PC-3 (cell line): Measurements from ENCODE around the gene LUZP4. TPM values are rescaled to one million over a fixed set of nuclear protein-coding genes. Genes with fewer than 3 reads are reported as not detected.
"Not testable (repeated sequence)": the region's sequence is repeated elsewhere in the genome, so short reads cannot be mapped to it uniquely, and the experiment has no call there.

Experiments
- ATAC-seq: fragments of 200-7000 bp; cut with Tn5 transposase; 2 replicates; pipeline ENCODE4 v1.9.1; 2020; ENCODE audit warnings: mild to moderate bottlenecking, moderate library complexity
- BruUV-seq: library from RNA; stranded (reverse); fragments of 400-500 nt; replicated peaks from 2 replicates; lab custom pipeline; 2021; lab: Mats Ljungman, UMichigan
- CTCF ChIA-PET: fragments of 300-600 bp; sonication (Branson Sonifier 250); formaldehyde crosslinking; loops from one replicate; lab custom pipeline; 2022; ENCODE audit warnings: antibody characterized with exemption; lab: Charles Lee
- POLR2A ChIA-PET: fragments of 300-600 bp; sonication (Branson Sonifier 250); formaldehyde crosslinking; loops from one replicate; lab custom pipeline; 2022; ENCODE audit warnings: antibody characterized with exemption; ENCODE audit not compliant: unreplicated experiment; lab: Charles Lee
- DNase-seq: peaks from one replicate; pipeline ENCODE4 v3.0.0-alpha.2; 2015
- H2AFZ ChIP-seq: fragments of 300-600 bp; sonication (generic); 2 replicates; pipeline ENCODE4 v1.6.0; 2016; ENCODE audit warnings: antibody characterized with exemption, low read length
- H3F3A ChIP-seq: fragments of 300-600 bp; sonication (generic); one replicate; pipeline ENCODE4 v1.6.0; 2017; ENCODE audit warnings: antibody characterized with exemption, low read length, control low read depth, mild to moderate bottlenecking; ENCODE audit not compliant: unreplicated experiment
- H3K27ac ChIP-seq: fragments of 300-600 bp; sonication (generic); 2 replicates; pipeline ENCODE4 v1.5.1; 2016; ENCODE audit warnings: mild to moderate bottlenecking, low read length
- H3K27me3 ChIP-seq: fragments of 300-600 bp; sonication (generic); 2 replicates; pipeline ENCODE4 v1.6.1; 2016; ENCODE audit warnings: low read length, mixed read lengths
- H3K36me3 ChIP-seq: fragments of 300-600 bp; sonication (generic); 2 replicates; pipeline ENCODE4 v1.6.1; 2016; ENCODE audit warnings: low read depth, mixed run types, low read length, mixed read lengths
- H3K4me1 ChIP-seq: fragments of 300-600 bp; sonication (generic); 2 replicates; pipeline ENCODE4 v1.5.1; 2016; ENCODE audit warnings: low read length; ENCODE audit not compliant: insufficient read depth
- H3K4me2 ChIP-seq: fragments of 300-600 bp; sonication (generic); 2 replicates; pipeline ENCODE4 v1.6.0; 2016; ENCODE audit warnings: low read length
- H3K4me3 ChIP-seq: fragments of 300-600 bp; sonication (generic); 2 replicates; pipeline ENCODE4 v1.5.1; 2016; ENCODE audit warnings: mild to moderate bottlenecking, low read length, mixed read lengths
- H3K79me2 ChIP-seq: fragments of 300-600 bp; sonication (generic); 2 replicates; pipeline ENCODE4 v1.6.1; 2017; ENCODE audit warnings: low read length, mixed read lengths
- H3K9ac ChIP-seq: fragments of 300-600 bp; sonication (generic); 2 replicates; pipeline ENCODE4 v1.6.0; 2016; ENCODE audit warnings: mild to moderate bottlenecking, low read length
- H3K9me2 ChIP-seq: fragments of 300-600 bp; sonication (generic); replicated peaks from 2 replicates; pipeline ENCODE4 v1.6.1; 2016; ENCODE audit warnings: mixed run types, low read length, mixed read lengths
- H3K9me3 ChIP-seq: fragments of 300-600 bp; sonication (generic); 2 replicates; pipeline ENCODE4 v1.6.1; 2016; ENCODE audit warnings: low read length, mixed read lengths
- H4K20me1 ChIP-seq: fragments of 300-600 bp; sonication (generic); 2 replicates; pipeline ENCODE4 v1.6.1; 2016; ENCODE audit warnings: low read length, mixed read lengths
- EZH2 ChIP-seq: fragments of 300-600 bp; sonication (generic); IDR thresholded peaks from one replicate; pipeline ENCODE4 v1.6.1; 2017; ENCODE audit warnings: antibody characterized with exemption, mild to moderate bottlenecking, low read length; ENCODE audit not compliant: unreplicated experiment
- EZH2phosphoT487 ChIP-seq: fragments of 300-600 bp; sonication (generic); IDR thresholded peaks from 2 replicates; pipeline ENCODE4 v1.6.1; 2018; ENCODE audit warnings: mild to moderate bottlenecking, antibody characterized with exemption, low read length, borderline replicate concordance
- intact Hi-C: fragments of 100-400 bp; cut with micrococcal nuclease; formaldehyde crosslinking; loops from 2 replicates; pipeline ENCODE4 v1.9.0; 2023
- total RNA-seq: library from RNA; depleted of rRNA; stranded (reverse); fragments of >200 nt; gene quantifications from 2 replicates; pipeline ENCODE4 v1.2.3, GENCODE V29; 2014
- TF ChIP-seq, protein P1 (sequence below): fragments of 300-600 bp; sonication (generic); conservative IDR thresholded peaks from 2 replicates; pipeline ENCODE4 v1.5.1; 2017; ENCODE audit warnings: antibody characterized with exemption, low read depth, mild to moderate bottlenecking, low read length

The LUZP4 gene
- total RNA-seq, 1 experiment from 2014 or later: not detected

DNA sequence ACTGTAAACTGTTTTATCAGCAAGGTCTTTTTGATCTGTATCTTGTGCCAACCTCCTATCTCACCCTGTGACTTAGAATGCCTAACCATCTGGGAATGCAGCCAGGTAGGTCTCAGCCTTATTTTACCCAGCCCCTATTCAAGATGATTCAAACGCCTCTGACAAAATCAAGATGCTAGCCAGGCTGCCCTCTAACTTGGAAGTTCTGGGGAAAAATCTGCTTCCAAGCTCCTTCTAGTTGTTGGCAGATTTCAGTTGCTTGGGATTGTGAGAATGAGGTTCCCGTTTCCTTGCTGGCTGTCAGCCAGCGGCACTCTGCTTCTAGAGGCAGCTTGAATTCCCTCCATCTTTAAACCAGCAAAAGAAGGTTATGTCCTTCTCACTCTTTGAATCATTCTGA, 34.7 kb downstream of the LUZP4 start:
- no peaks in the 10 kb centered on the region for H3F3A ChIP-seq
- no peak overlapping the region for H3K9ac ChIP-seq
- BruUV-seq: no TSS peak
- H3K36me3 ChIP-seq: no peaks in the 10 kb centered on the region
- H3K4me3 ChIP-seq: no peak overlapping the region
- peaks cover 3% of the 10 kb centered on the region; the same call in 1 of the 2 replicates for H3K4me1 ChIP-seq
- no peak overlapping the region for H3K4me2 ChIP-seq
- POLR2A ChIA-PET: no interaction called here
- peak; percentile 54 for DNase-seq
- TF ChIP-seq EZH2: no peak
- no peak for TF ChIP-seq EZH2phosphoT487
- TF ChIP-seq, protein P1, sequence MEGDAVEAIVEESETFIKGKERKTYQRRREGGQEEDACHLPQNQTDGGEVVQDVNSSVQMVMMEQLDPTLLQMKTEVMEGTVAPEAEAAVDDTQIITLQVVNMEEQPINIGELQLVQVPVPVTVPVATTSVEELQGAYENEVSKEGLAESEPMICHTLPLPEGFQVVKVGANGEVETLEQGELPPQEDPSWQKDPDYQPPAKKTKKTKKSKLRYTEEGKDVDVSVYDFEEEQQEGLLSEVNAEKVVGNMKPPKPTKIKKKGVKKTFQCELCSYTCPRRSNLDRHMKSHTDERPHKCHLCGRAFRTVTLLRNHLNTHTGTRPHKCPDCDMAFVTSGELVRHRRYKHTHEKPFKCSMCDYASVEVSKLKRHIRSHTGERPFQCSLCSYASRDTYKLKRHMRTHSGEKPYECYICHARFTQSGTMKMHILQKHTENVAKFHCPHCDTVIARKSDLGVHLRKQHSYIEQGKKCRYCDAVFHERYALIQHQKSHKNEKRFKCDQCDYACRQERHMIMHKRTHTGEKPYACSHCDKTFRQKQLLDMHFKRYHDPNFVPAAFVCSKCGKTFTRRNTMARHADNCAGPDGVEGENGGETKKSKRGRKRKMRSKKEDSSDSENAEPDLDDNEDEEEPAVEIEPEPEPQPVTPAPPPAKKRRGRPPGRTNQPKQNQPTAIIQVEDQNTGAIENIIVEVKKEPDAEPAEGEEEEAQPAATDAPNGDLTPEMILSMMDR: no peak
- no peaks in the 10 kb centered on the region for H3K9me3 ChIP-seq
- CTCF ChIA-PET: no interaction called here
- no peak overlapping the region for H3K27ac ChIP-seq
- H2AFZ ChIP-seq: peak overlapping the region; percentile 57
- no peaks in the 10 kb centered on the region for H3K27me3 ChIP-seq
- ATAC-seq: no peak
- H3K79me2 ChIP-seq: no peaks in the 10 kb centered on the region
- H4K20me1 ChIP-seq: no peaks in the 10 kb centered on the region
- no peaks in the 10 kb centered on the region for H3K9me2 ChIP-seq
- intact Hi-C loops: no loop called here

GRCh38 chrX:115329282-115329681, 39.8 kb downstream of the LUZP4 start:
- H3K9me2 ChIP-seq, H3K9ac ChIP-seq, H3K9me3 ChIP-seq, H3K27ac ChIP-seq, POLR2A ChIA-PET, H3K79me2 ChIP-seq, H3K36me3 ChIP-seq, H4K20me1 ChIP-seq, H3K4me3 ChIP-seq, BruUV-seq, H3K27me3 ChIP-seq, H3K4me1 ChIP-seq, H3K4me2 ChIP-seq, DNase-seq, H2AFZ ChIP-seq, ATAC-seq, intact Hi-C loops, H3F3A ChIP-seq, CTCF ChIA-PET: not testable (repeated sequence)

GRCh38 chrX:115330498-115331168, 41.1 kb downstream of the LUZP4 start:
- Histone ChIP-seq H2AFZ (peak overlapping the region; percentile 64; the same call in 1 of the 2 replicates), H3K9me3 (no peaks in the 10 kb centered on the region), H3K4me1 (no peaks in the 10 kb centered on the region), H3K4me2 (peak overlapping the region; percentile 40), H3K4me3 (no peak overlapping the region), H4K20me1 (no peaks in the 10 kb centered on the region), H3K27me3 (no peaks in the 10 kb centered on the region), H3K9ac (no peak overlapping the region), H3K79me2 (no peaks in the 10 kb centered on the region), H3K9me2 (no peaks in the 10 kb centered on the region), H3K27ac (no peak overlapping the region), H3K36me3 (no peaks in the 10 kb centered on the region), H3F3A (no peaks in the 10 kb centered on the region)
- ChIA-PET CTCF (interaction anchor here (0.6 to 0.9 kb wide), 3 partner anchors 216 to 361 kb away, joined by 3 to 4 read pairs (median 3); no protein-coding TSS in a partner anchor), POLR2A (interaction anchor here (0.7 kb wide), 1 partner anchor 304 kb away, joined by 5 read pairs; no protein-coding TSS in a partner anchor)
- intact Hi-C loops: loop anchor here (1.0 to 10.0 kb wide), 7 partner anchors 217 to 614 kb away; no protein-coding TSS in a partner anchor
- ATAC-seq: peak; percentile 78
- BruUV-seq: no TSS peak
- TF ChIP-seq EZH2 (no peak), EZH2phosphoT487 (no peak)
- TF ChIP-seq, protein P1: peak; percentile 75
- DNase-seq: peak; percentile 69
